Osteocyte (in vitro differentiated cells): ENCODE results near the gene GLMN. TPM values are rescaled to one million over a fixed set of nuclear protein-coding genes. Genes with fewer than 3 reads are reported as not detected.

Experiments used
- DNase-seq: peaks from one replicate; pipeline ENCODE4 v3.0.0; 2021; ENCODE audit warnings: mixed read lengths; ENCODE audit not compliant: unreplicated experiment; ENCODE audit errors: extremely low spot score
- H3K27ac Mint-ChIP-seq: one replicate; pipeline ENCODE4 v1.8.0; 2021; ENCODE audit warnings: mild to moderate bottlenecking, mixed read lengths; ENCODE audit not compliant: unreplicated experiment
- H3K27me3 Mint-ChIP-seq: one replicate; pipeline ENCODE4 v1.8.0; 2021; ENCODE audit warnings: mixed read lengths; ENCODE audit not compliant: unreplicated experiment
- H3K36me3 Mint-ChIP-seq: one replicate; pipeline ENCODE4 v1.8.0; 2021; ENCODE audit warnings: mixed read lengths; ENCODE audit not compliant: unreplicated experiment
- H3K4me1 Mint-ChIP-seq: one replicate; pipeline ENCODE4 v1.8.0; 2021; ENCODE audit warnings: mixed read lengths; ENCODE audit not compliant: unreplicated experiment
- H3K4me3 Mint-ChIP-seq: one replicate; pipeline ENCODE4 v1.8.0; 2021; ENCODE audit warnings: mild to moderate bottlenecking, moderate library complexity, mixed read lengths; ENCODE audit not compliant: unreplicated experiment
- H3K9me3 Mint-ChIP-seq: one replicate; pipeline ENCODE4 v1.8.0; 2021; ENCODE audit warnings: mixed read lengths; ENCODE audit not compliant: unreplicated experiment
- total RNA-seq: library from RNA; stranded (reverse); gene quantifications from 2 replicates; pipeline ENCODE4 v1.2.1, GENCODE V29; 2021
- TF ChIP-seq, protein P1 (sequence below): fragments of 200-600 bp; sonication (generic); IDR thresholded peaks from 2 replicates; pipeline ENCODE4 v1.5.0; 2021; ENCODE audit warnings: antibody characterized with exemption, mild to moderate bottlenecking, moderate library complexity

The GLMN gene
- total RNA-seq, 1 donor from 2014 or later, result 12.1 TPM

GRCh38 chr1:92324784-92325183 is 26.0 kb upstream of the GLMN start:
- Mint-ChIP-seq H3K27me3 (no peaks in the 10 kb centered on the region), H3K9me3 (peaks cover 22% of the 10 kb centered on the region), H3K36me3 (peaks cover 65% of the 10 kb centered on the region), H3K27ac (no peak overlapping the region), H3K4me3 (no peak overlapping the region), H3K4me1 (peaks cover 9% of the 10 kb centered on the region)
- no peak for DNase-seq
- TF ChIP-seq, protein P1, sequence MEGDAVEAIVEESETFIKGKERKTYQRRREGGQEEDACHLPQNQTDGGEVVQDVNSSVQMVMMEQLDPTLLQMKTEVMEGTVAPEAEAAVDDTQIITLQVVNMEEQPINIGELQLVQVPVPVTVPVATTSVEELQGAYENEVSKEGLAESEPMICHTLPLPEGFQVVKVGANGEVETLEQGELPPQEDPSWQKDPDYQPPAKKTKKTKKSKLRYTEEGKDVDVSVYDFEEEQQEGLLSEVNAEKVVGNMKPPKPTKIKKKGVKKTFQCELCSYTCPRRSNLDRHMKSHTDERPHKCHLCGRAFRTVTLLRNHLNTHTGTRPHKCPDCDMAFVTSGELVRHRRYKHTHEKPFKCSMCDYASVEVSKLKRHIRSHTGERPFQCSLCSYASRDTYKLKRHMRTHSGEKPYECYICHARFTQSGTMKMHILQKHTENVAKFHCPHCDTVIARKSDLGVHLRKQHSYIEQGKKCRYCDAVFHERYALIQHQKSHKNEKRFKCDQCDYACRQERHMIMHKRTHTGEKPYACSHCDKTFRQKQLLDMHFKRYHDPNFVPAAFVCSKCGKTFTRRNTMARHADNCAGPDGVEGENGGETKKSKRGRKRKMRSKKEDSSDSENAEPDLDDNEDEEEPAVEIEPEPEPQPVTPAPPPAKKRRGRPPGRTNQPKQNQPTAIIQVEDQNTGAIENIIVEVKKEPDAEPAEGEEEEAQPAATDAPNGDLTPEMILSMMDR, result no peak

GRCh38 chr1:92323473-92324453 is 25.0 kb upstream of the GLMN start:
- Mint-ChIP-seq H3K4me3 (no peak overlapping the region), H3K4me1 (peaks cover 2% of the 10 kb centered on the region), H3K9me3 (peaks cover 18% of the 10 kb centered on the region), H3K27ac (no peak overlapping the region), H3K27me3 (no peaks in the 10 kb centered on the region), H3K36me3 (peaks cover 58% of the 10 kb centered on the region)
- no peak for DNase-seq
- TF ChIP-seq, protein P1, result no peak

DNA sequence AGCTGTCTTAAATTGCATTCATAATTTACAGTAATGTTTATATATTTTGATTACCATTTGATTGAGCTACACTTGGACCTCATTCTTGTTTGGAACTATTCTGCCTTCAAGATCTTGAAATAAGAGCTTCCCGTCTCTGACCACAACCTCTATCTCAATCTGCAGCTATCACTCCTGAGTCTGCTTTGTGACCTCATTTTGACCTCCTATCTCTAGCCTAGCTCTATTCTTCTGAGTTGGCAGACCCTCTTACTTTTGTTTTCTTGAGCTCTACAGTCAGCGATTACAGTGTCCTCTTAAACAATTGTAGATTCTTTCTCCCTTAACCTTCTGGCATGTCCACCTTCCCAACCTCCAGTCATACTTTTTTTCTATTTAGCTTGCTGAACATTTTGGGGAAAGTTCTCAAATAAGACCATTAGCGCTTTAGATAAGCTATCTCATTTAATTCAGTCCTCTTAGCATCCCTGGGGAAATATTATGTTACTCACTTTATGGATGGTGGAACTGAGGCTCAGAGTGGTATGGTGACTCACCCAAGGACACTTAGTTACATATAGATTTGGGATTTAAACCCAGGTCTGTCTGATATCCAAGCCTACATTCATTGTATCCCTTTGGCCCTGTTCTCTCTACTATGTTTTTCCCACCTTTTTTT is 19.2 kb upstream of the GLMN start:
- TF ChIP-seq, protein P1, result no peak
- Mint-ChIP-seq H3K4me1 (no peaks in the 10 kb centered on the region), H3K4me3 (no peak overlapping the region), H3K9me3 (no peaks in the 10 kb centered on the region), H3K27me3 (no peaks in the 10 kb centered on the region), H3K36me3 (peaks cover 23% of the 10 kb centered on the region), H3K27ac (no peak overlapping the region)
- no peak for DNase-seq

- Mint-ChIP-seq H3K27ac (no peak overlapping the region), H3K4me1 (no peaks in the 10 kb centered on the region), H3K9me3 (no peaks in the 10 kb centered on the region), H3K36me3 (peaks cover 27% of the 10 kb centered on the region), H3K4me3 (no peak overlapping the region), H3K27me3 (no peaks in the 10 kb centered on the region)
- TF ChIP-seq, protein P1, result no peak
- no peak for DNase-seq
These were observed 17.2 kb upstream of the GLMN start for GRCh38 chr1:92315766-92316599.
